Measurements from ENCODE around the gene IRF8. TPM values are rescaled to one million over a fixed set of nuclear protein-coding genes. Genes with fewer than 3 reads are reported as not detected.

Gene IRF8
- total RNA-seq, 1 experiment from 2014 or later = 0.28 TPM

GRCh38 chr16:85935974-85936760 is 37.2 kb downstream of the IRF8 start:
- H3K27ac Mint-ChIP-seq = no peak overlapping the region
- no peak overlapping the region for H3K23ac ChIP-seq (ENCODE audit: insufficient read length, low read depth, low read length)
- H3T11ph ChIP-seq (ENCODE audit: low read length) = no peak overlapping the region
- no peak overlapping the region for H2AFZ ChIP-seq (ENCODE audit: low read length)
- no peak for DNase-seq
- H3K23me2 ChIP-seq (ENCODE audit: insufficient read length, low read depth, low read length, poor library complexity, severe bottlenecking) = no peaks in the 10 kb centered on the region
- H3K79me1 ChIP-seq (ENCODE audit: insufficient read depth, low read depth, low read length, poor library complexity, severe bottlenecking) = no peaks in the 10 kb centered on the region
- peaks cover 5% of the 10 kb centered on the region in 2 experiments; a peak in 3 of 4 replicates for H3K4me1 Mint-ChIP-seq
- no peak overlapping the region for H3K27ac ChIP-seq (ENCODE audit: insufficient read length, low read depth, low read length)
- no peak overlapping the region for H2BK120ac ChIP-seq (ENCODE audit: low read depth, low read length, poor library complexity, severe bottlenecking)
- no peaks in the 10 kb centered on the region for H3K79me2 ChIP-seq (ENCODE audit: insufficient read depth, low read length)
- no peak overlapping the region for H3K4ac ChIP-seq (ENCODE audit: low read depth, low read length)
- no peaks in the 10 kb centered on the region for H4K20me1 ChIP-seq (ENCODE audit: control insufficient read depth, insufficient read depth, insufficient read length)
- H3K9me3 ChIP-seq (ENCODE audit: control insufficient read depth, low read depth, low read length) = no peaks in the 10 kb centered on the region
- no peak overlapping the region for H4K5ac ChIP-seq (ENCODE audit: insufficient read length, low read depth, low read length)
- WGBS (ENCODE audit: extremely low coverage, insufficient read length, low lambda C conversion rate) = no CpG with 5 or more reads among the region's 22 CpGs
- H3K4me2 ChIP-seq (ENCODE audit: insufficient read depth, insufficient read length, low read length) = no peak overlapping the region
- no peak overlapping the region for H4K91ac ChIP-seq (ENCODE audit: insufficient read length, low read depth, low read length)
- H2BK12ac ChIP-seq (ENCODE audit: insufficient read length, low read depth, low read length) = no peak overlapping the region
- H3K9me3 Mint-ChIP-seq = peaks cover 4 to 5% of the 10 kb centered on the region in 2 experiments; a peak in 2 of 5 replicates
- H2BK5ac ChIP-seq (ENCODE audit: insufficient read length, low read length) = no peak overlapping the region
- TF ChIP-seq, protein P1, sequence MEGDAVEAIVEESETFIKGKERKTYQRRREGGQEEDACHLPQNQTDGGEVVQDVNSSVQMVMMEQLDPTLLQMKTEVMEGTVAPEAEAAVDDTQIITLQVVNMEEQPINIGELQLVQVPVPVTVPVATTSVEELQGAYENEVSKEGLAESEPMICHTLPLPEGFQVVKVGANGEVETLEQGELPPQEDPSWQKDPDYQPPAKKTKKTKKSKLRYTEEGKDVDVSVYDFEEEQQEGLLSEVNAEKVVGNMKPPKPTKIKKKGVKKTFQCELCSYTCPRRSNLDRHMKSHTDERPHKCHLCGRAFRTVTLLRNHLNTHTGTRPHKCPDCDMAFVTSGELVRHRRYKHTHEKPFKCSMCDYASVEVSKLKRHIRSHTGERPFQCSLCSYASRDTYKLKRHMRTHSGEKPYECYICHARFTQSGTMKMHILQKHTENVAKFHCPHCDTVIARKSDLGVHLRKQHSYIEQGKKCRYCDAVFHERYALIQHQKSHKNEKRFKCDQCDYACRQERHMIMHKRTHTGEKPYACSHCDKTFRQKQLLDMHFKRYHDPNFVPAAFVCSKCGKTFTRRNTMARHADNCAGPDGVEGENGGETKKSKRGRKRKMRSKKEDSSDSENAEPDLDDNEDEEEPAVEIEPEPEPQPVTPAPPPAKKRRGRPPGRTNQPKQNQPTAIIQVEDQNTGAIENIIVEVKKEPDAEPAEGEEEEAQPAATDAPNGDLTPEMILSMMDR (conservative IDR thresholded peaks at IDR 0.05) = no peak
- H2BK15ac ChIP-seq (ENCODE audit: low read depth, low read length) = no peak overlapping the region
- no peaks in the 10 kb centered on the region for H3K36me3 Mint-ChIP-seq (ENCODE audit: insufficient read depth in 1 of 3, low read depth in 3 of 3)
- H3K4me1 ChIP-seq (ENCODE audit: insufficient read depth, low read length) = no peaks in the 10 kb centered on the region
- H4K8ac ChIP-seq (replicated peaks; ENCODE audit: insufficient read length, low read depth, low read length) = no peak overlapping the region
- H3K18ac ChIP-seq (ENCODE audit: insufficient read length, low read depth, low read length) = no peak overlapping the region
- peaks cover 46% of the 10 kb centered on the region for H3K27me3 Mint-ChIP-seq (ENCODE audit: low read depth)
- H3K4me3 Mint-ChIP-seq = no peak overlapping the region
- H3K27me3 ChIP-seq (ENCODE audit: insufficient read depth, low read length) = no peaks in the 10 kb centered on the region; the same call in 1 of the 2 replicates
- H2AK5ac ChIP-seq (ENCODE audit: insufficient read length, low read length) = no peak overlapping the region
- no peak overlapping the region for H2BK20ac ChIP-seq (ENCODE audit: low read depth, low read length, poor library complexity, severe bottlenecking)
- H3K14ac ChIP-seq (ENCODE audit: insufficient read depth, low read length) = no peak overlapping the region
- H3K56ac ChIP-seq (ENCODE audit: insufficient read length, low read depth, low read length) = no peak overlapping the region
- no peak overlapping the region for H3K9ac ChIP-seq (ENCODE audit: extremely low read depth, insufficient read length, low read length)

Measured in H9 (cell line).